Spleen (tissue), 11 donors: ENCODE data around the gene GHRHR. TPM values are rescaled to one million over a fixed set of nuclear protein-coding genes. Genes with fewer than 3 reads are reported as not detected.

Experiments used
- DNase-seq: peaks from one replicate; pipeline ENCODE4 v3.0.0-alpha.2; 2020
- H3K27ac ChIP-seq, 8 donors: fragments of 200-600 bp; sonication (generic) in 7 of 8; 1 replicate in 4 of 8; 2 replicates in 4 of 8; pipeline versions ENCODE4 v1.5.0 to v1.8.0; 2016 to 2021; ENCODE audit warnings: inconsistent platforms in 4 of 8, mild to moderate bottlenecking in 4 of 8, moderate library complexity in 1 of 8
- H3K27me3 ChIP-seq, 7 donors: fragments of 200-600 bp; sonication (generic) in 6 of 7; replicated peaks in 1 of 7; 1 replicate in 4 of 7; 2 replicates in 3 of 7; pipeline versions ENCODE4 v1.5.0 to v1.8.0; 2016 to 2021; ENCODE audit warnings: inconsistent platforms in 3 of 7, mild to moderate bottlenecking in 1 of 7
- H3K36me3 ChIP-seq, 6 donors: fragments of 200-600 bp; sonication (generic) in 5 of 6; 1 replicate in 4 of 6; 2 replicates in 2 of 6; pipeline versions ENCODE4 v1.5.0 to v1.8.0; 2016 to 2021; ENCODE audit warnings: inconsistent platforms in 2 of 6
- H3K4me1 ChIP-seq, 6 donors: fragments of 200-600 bp; sonication (generic) in 5 of 6; 1 replicate in 3 of 6; 2 replicates in 3 of 6; pipeline versions ENCODE4 v1.5.0 to v1.8.0; 2016 to 2021; ENCODE audit warnings: inconsistent platforms in 3 of 6
- H3K4me3 ChIP-seq, 8 donors: fragments of 200-600 bp; sonication (generic) in 7 of 8; 1 replicate in 4 of 8; 2 replicates in 4 of 8; pipeline versions ENCODE4 v1.5.0 to v1.8.0; 2016 to 2021; ENCODE audit warnings: inconsistent platforms in 4 of 8, mild to moderate bottlenecking in 4 of 8, moderate library complexity in 2 of 8
- H3K9me3 ChIP-seq, 8 donors: fragments of 200-600 bp; sonication (generic) in 7 of 8; 1 replicate in 4 of 8; 2 replicates in 4 of 8; pipeline versions ENCODE4 v1.5.0 to v1.8.0; 2016 to 2021; ENCODE audit warnings: inconsistent platforms in 4 of 8
- POLR2A ChIP-seq, 3 donors: fragments of 450-650 bp; IDR thresholded peaks; one replicate each; pipeline ENCODE4 v1.5.1; 2017; ENCODE audit warnings: antibody characterized with exemption in 3 of 3, mild to moderate bottlenecking in 1 of 3
- POLR2AphosphoS5 ChIP-seq, 3 donors: sonication (generic); formaldehyde crosslinking; IDR thresholded peaks; one replicate each; pipeline ENCODE4 v1.5.1; 2017; ENCODE audit warnings: antibody characterized with exemption in 3 of 3
- WGBS, 5 donors: extraction: QIAGEN DNeasy Blood & Tissue Kit in 3 of 5; methylation state at CpG; one replicate each; pipeline versions ENCODE4 v1.1.5 to v1.1.7; 2013 to 2018; 5-methylcytosine and 5-hydroxymethylcytosine counted together
- intact Hi-C: fragments of 100-400 bp; cut with DNase I; formaldehyde crosslinking; loops from one replicate; pipeline ENCODE4 v1.15.0; 2023; ENCODE audit warnings: low total_unique reads
- polyA plus RNA-seq, 3 donors: library from polyadenylated mRNA; stranded (reverse); fragments of 200-250 nt; gene quantifications; one replicate each; pipeline ENCODE4 v1.2.1, GENCODE V29; 2013
- total RNA-seq, 7 donors: library from RNA; depleted of rRNA in 3 of 7; stranded (reverse); fragments of >200 nt in 3 of 7; fragmentation: NEBNext Ultra II Directional in 4 of 7; extraction: Animal tissue kit (Norgen Biotek cat#: 25700) in 4 of 7; gene quantifications; one replicate each; pipeline versions ENCODE4 v1.1.0 to v1.2.1, GENCODE V29; 2016 to 2021
- TF ChIP-seq, protein P1 (sequence below), 11 experiments: fragments of 200-600 bp in 7 of 11; fragments of 450-650 bp in 4 of 11; sonication (generic) in 4 of 11; IDR thresholded peaks in 8 of 11; conservative IDR thresholded peaks in 3 of 11; 1 replicate in 7 of 11; 2 replicates in 4 of 11; pipeline versions ENCODE4 v1.4.0 to v1.8.0; 2016 to 2021; ENCODE audit warnings: antibody characterized with exemption in 11 of 11, inconsistent platforms in 4 of 11, mild to moderate bottlenecking in 1 of 11
- donor health status: healthy with polysubstance abuse.
- donor health status: DM: no; HTN: no; CAD: no; lungs with moderate emphysema.
- donor health status: DM: no; HTN: no; CAD: no.
- donor health status: Bipolar disorder and iron deficiency.
- donor health status: healthy.
- donor health status: DM: no; HTN: no; CAD: no.
- donor health status: DM: yes; HTN: yes; CAD: no.

The GHRHR gene
- total and polyA plus RNA-seq, 10 donors = not detected

DNA sequence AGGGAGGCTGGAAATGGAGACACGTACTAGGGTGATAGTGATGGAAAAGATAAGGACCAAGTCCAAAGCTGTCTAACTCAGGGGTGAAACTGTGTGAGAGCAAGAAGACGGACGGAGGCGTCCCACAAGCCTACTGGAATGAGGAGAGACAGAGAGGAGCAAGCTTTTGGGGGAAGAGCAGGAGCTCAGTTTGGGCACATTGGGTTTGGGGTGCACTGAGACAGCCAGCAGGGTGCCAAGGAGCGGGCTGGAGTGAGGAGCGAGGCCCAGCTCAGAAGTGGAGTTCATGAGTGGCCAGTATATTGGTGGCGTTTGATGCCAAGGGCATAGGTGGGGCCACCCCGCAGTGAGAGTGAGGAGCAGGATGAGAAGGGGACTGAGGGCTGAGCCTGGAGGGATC lies 22.6 kb downstream of the GHRHR start:
- DNase-seq = no peak
- no peak overlapping the region for H3K4me3 ChIP-seq
- peaks cover 0 to 57% (median 6%) of the 10 kb centered on the region in 7 donors for H3K27me3 ChIP-seq
- no peaks in the 10 kb centered on the region for H3K36me3 ChIP-seq
- intact Hi-C loops = no loop called here
- peaks cover 0 to 19% (median 7%) of the 10 kb centered on the region in 6 donors for H3K4me1 ChIP-seq
- TF ChIP-seq POLR2A (IDR thresholded peaks at IDR 0.05) (no peak), POLR2AphosphoS5 (IDR thresholded peaks at IDR 0.05) (no peak)
- TF ChIP-seq, protein P1, sequence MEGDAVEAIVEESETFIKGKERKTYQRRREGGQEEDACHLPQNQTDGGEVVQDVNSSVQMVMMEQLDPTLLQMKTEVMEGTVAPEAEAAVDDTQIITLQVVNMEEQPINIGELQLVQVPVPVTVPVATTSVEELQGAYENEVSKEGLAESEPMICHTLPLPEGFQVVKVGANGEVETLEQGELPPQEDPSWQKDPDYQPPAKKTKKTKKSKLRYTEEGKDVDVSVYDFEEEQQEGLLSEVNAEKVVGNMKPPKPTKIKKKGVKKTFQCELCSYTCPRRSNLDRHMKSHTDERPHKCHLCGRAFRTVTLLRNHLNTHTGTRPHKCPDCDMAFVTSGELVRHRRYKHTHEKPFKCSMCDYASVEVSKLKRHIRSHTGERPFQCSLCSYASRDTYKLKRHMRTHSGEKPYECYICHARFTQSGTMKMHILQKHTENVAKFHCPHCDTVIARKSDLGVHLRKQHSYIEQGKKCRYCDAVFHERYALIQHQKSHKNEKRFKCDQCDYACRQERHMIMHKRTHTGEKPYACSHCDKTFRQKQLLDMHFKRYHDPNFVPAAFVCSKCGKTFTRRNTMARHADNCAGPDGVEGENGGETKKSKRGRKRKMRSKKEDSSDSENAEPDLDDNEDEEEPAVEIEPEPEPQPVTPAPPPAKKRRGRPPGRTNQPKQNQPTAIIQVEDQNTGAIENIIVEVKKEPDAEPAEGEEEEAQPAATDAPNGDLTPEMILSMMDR (IDR thresholded peaks at IDR 0.05 in 8 of 11, conservative IDR thresholded peaks at IDR 0.05 in 3 of 11) = no peak
- H3K9me3 ChIP-seq = no peaks in the 10 kb centered on the region
- no peak overlapping the region for H3K27ac ChIP-seq
- 88 to 92% (median 89%) methylated on average over 8 of the region's 8 CpGs for WGBS, 5 donors

DNA sequence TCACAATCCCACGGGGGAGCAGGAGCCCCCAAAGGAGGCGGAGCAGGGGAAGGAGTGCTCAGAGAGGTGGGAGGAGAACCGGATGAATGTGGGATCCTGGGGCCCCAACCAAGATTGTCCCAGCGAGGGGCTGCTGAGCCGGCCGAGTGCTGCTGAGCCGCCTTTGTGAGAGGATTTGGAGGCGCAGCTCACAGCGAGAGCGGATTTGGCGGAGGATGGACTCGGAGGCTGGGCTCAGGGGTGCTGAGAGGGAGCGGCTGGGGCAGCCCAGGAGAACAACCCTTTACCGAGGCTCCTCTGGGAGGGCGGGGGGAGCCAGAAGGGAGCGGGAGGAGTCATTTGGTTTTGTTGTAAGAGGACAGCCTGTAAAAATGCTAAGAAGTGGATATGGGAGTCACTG lies 23.0 kb downstream of the GHRHR start:
- Histone ChIP-seq H3K27ac (no peak overlapping the region), H3K27me3 (peaks cover 0 to 57% (median 6%) of the 10 kb centered on the region in 7 donors), H3K4me1 (peaks cover 0 to 19% (median 7%) of the 10 kb centered on the region in 6 donors), H3K36me3 (no peaks in the 10 kb centered on the region), H3K4me3 (no peak overlapping the region), H3K9me3 (no peaks in the 10 kb centered on the region)
- TF ChIP-seq, protein P1 (IDR thresholded peaks at IDR 0.05 in 8 of 11, conservative IDR thresholded peaks at IDR 0.05 in 3 of 11) = no peak
- no peak for TF ChIP-seq POLR2A (IDR thresholded peaks at IDR 0.05)
- no peak for TF ChIP-seq POLR2AphosphoS5 (IDR thresholded peaks at IDR 0.05)
- DNase-seq = no peak
- WGBS, 5 donors = 29 to 39% (median 34%) methylated on average over 16 of the region's 16 CpGs
- intact Hi-C loops = no loop called here

DNA sequence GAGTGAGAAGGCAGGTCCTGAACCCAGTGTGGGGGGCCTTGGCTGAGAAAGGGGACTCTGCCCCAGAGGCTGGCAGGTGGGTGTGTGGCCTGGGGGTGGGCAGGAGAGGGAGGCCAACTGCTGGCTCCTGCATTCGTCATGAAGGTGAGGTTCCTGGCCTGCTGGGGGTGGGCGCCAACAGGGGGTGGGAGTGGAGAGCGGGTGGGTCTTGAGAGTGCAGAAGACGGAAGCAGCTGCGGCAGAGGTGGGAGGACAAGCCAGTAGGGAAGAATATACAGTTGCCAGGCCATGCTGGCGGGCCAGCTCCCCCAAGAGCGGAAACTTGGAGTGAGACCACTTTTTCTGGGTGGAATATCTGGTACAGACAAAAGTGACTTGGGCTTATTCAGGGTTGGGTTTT lies 23.4 kb downstream of the GHRHR start:
- no peak for DNase-seq

DNA sequence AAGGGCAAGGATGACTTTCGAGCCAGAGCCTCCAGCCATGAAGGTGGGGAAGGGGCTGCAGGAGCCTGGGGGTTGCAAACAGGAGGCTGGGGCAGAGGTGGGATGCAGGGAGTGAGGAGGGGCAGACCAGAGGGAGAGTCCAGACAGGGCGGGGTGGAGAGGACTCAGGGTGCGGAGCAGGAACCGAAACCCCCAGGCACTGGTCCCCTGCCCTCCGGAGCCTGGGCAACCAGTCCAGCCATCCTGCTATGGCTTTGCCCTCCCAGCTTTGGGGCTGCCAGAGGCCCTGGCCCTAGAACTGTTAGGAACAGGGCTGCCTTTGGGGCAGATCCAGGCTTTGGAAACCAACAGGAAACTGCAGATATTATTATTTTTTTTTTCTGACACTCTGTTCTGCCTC lies 24.2 kb downstream of the GHRHR start:
- no peak overlapping the region for H3K27ac ChIP-seq
- intact Hi-C loops = no loop called here
- DNase-seq = no peak
- peaks cover 0 to 52% (median 6%) of the 10 kb centered on the region in 7 donors for H3K27me3 ChIP-seq
- no peaks in the 10 kb centered on the region for H3K9me3 ChIP-seq
- 88 to 98% (median 90%) methylated on average over 5 of the region's 5 CpGs for WGBS, 5 donors
- TF ChIP-seq POLR2AphosphoS5 (IDR thresholded peaks at IDR 0.05) = no peak
- TF ChIP-seq, protein P1 (IDR thresholded peaks at IDR 0.05 in 8 of 11, conservative IDR thresholded peaks at IDR 0.05 in 3 of 11) = no peak
- no peak for TF ChIP-seq POLR2A (IDR thresholded peaks at IDR 0.05)
- no peaks in the 10 kb centered on the region for H3K36me3 ChIP-seq
- no peak overlapping the region for H3K4me3 ChIP-seq
- peaks cover 0 to 19% (median 7%) of the 10 kb centered on the region in 6 donors for H3K4me1 ChIP-seq

More for the DNA sequence above, 23.4 kb downstream of the GHRHR start:
- Histone ChIP-seq H3K36me3 (no peaks in the 10 kb centered on the region), H3K4me3 (no peak overlapping the region), H3K9me3 (no peaks in the 10 kb centered on the region), H3K27me3 (peaks cover 0 to 57% (median 6%) of the 10 kb centered on the region in 7 donors), H3K27ac (no peak overlapping the region), H3K4me1 (peaks cover 0 to 19% (median 7%) of the 10 kb centered on the region in 6 donors)
- 57 to 74% (median 59%) methylated on average over 7 of the region's 7 CpGs for WGBS, 5 donors
- TF ChIP-seq, protein P1 (IDR thresholded peaks at IDR 0.05 in 8 of 11, conservative IDR thresholded peaks at IDR 0.05 in 3 of 11) = no peak
- TF ChIP-seq POLR2A (IDR thresholded peaks at IDR 0.05) (no peak), POLR2AphosphoS5 (IDR thresholded peaks at IDR 0.05) (no peak)
- intact Hi-C loops = no loop called here
